K562 (cell line): ENCODE results near the gene INPP5K. TPM values are rescaled to one million over a fixed set of nuclear protein-coding genes. Genes with fewer than 3 reads are reported as not detected.

Experiments used
- ATAC-seq: fragments of 200-7000 bp; cut with Tn5 transposase; 3 replicates; pipeline ENCODE4 v1.9.1; 2020; ENCODE audit warnings: moderate library complexity
- BruUV-seq: library from RNA; stranded (reverse); fragments of 400-500 nt; replicated peaks from 2 replicates; lab custom pipeline; 2021; lab: Mats Ljungman, UMichigan
- CTCF ChIA-PET: fragments of 300-600 bp; formaldehyde crosslinking; extraction: SDS; loops from one replicate; lab custom pipeline; 2021; ENCODE audit warnings: low intra/inter-chr PET ratio; lab: Yijun Ruan, JAX
- POLR2A ChIA-PET: fragments of 300-600, 350-650 bp; sonication (Branson Sonifier 250); formaldehyde crosslinking; extraction: SDS; loops from one replicate; lab custom pipeline; 2021; ENCODE audit warnings: antibody characterized with exemption, inconsistent platforms; lab: Yijun Ruan, JAX
- DNase-seq, 4 experiments: peaks; one replicate each; pipeline versions ENCODE4 v3.0.0 to v3.0.0-alpha.2; 2011 to 2018; ENCODE audit warnings: low spot score in 3 of 4, mixed read lengths in 3 of 4; ENCODE audit errors: extremely low read depth in 1 of 4
- FAIRE-seq: peaks from 2 replicates; lab custom pipeline; 2011; peaks lifted over from hg19 to GRCh38; lab: Jason Lieb, UNC
- H2AFZ ChIP-seq: 2 replicates; pipeline ENCODE4 v1.6.0; 2011; ENCODE audit warnings: low read depth, low read length, control low read depth, inconsistent platforms
- H3K27ac ChIP-seq: fragments of 200-600 bp; 3 replicates; pipeline ENCODE4 v1.8.0; 2011; ENCODE audit warnings: low read depth, mild to moderate bottlenecking, control low read depth, inconsistent platforms, low read length, moderate library complexity, mixed read lengths; ENCODE audit errors: extremely low read depth
- H3K27me3 ChIP-seq, 2 experiments: fragments of 300-600 bp in 1 of 2; 2 replicates in 1 of 2; 3 replicates in 1 of 2; pipeline versions ENCODE4 v1.6.0 to v1.8.0; 2011; ENCODE audit warnings: inconsistent platforms in 2 of 2, low read length in 2 of 2, mild to moderate bottlenecking in 1 of 2, mixed read lengths in 1 of 2, moderate library complexity in 1 of 2; ENCODE audit not compliant: control insufficient read depth in 2 of 2, insufficient read depth in 2 of 2
- H3K36me3 ChIP-seq: fragments of 300-600 bp; 3 replicates; pipeline ENCODE4 v1.8.0; 2011; ENCODE audit warnings: mild to moderate bottlenecking, low read length, inconsistent platforms; ENCODE audit not compliant: control insufficient read depth, insufficient read depth
- H3K4me1 ChIP-seq, 2 experiments: fragments of 200-600 bp in 1 of 2; replicated peaks in 1 of 2; 2 replicates in 1 of 2; 3 replicates in 1 of 2; pipeline versions ENCODE4 v1.5.1 to v1.8.0; 2011; ENCODE audit warnings: inconsistent platforms in 2 of 2, low read length in 2 of 2, mild to moderate bottlenecking in 1 of 2, mixed read lengths in 1 of 2, moderate library complexity in 1 of 2; ENCODE audit not compliant: control insufficient read depth in 2 of 2, insufficient read depth in 2 of 2
- H3K4me2 ChIP-seq: 2 replicates; pipeline ENCODE4 v1.6.1; 2011; ENCODE audit warnings: low read length, control low read depth, inconsistent platforms, mixed read lengths; ENCODE audit not compliant: insufficient read depth
- H3K4me3 ChIP-seq: fragments of 200-600 bp; sonication (generic), shearing (Covaris generic); 2 replicates; pipeline ENCODE4 v1.5.1; 2016; ENCODE audit warnings: control low read depth, inconsistent platforms
- H3K79me2 ChIP-seq: fragments of 200-600 bp; 3 replicates; pipeline ENCODE4 v1.8.0; 2011; ENCODE audit warnings: low read length, inconsistent platforms; ENCODE audit not compliant: control insufficient read depth, insufficient read depth
- H3K9ac ChIP-seq, 2 experiments: 2 replicates each; pipeline versions ENCODE4 v1.6.0 to v1.6.1; 2011; ENCODE audit warnings: low read depth in 2 of 2, low read length in 2 of 2, control low read depth in 1 of 2, inconsistent platforms in 1 of 2, mild to moderate bottlenecking in 1 of 2, mixed read lengths in 1 of 2; ENCODE audit not compliant: insufficient read depth in 1 of 2
- H3K9me1 ChIP-seq: one replicate; pipeline ENCODE4 v1.6.0; 2011; ENCODE audit warnings: inconsistent platforms, mild to moderate bottlenecking, low read length, moderate library complexity; ENCODE audit not compliant: control insufficient read depth, insufficient read depth
- H3K9me3 ChIP-seq: replicated peaks from 2 replicates; pipeline ENCODE4 v1.5.1; 2011; ENCODE audit warnings: low read depth, low read length, inconsistent platforms; ENCODE audit not compliant: control insufficient read depth, insufficient read depth
- H4K20me1 ChIP-seq: replicated peaks from 2 replicates; pipeline ENCODE4 v1.6.1; 2011; ENCODE audit warnings: low read length, inconsistent platforms, mixed read lengths; ENCODE audit not compliant: control insufficient read depth, insufficient read depth
- BCLAF1 ChIP-seq, 2 experiments: fragments of 450-650 bp in 1 of 2; IDR thresholded peaks; 2 replicates each; pipeline ENCODE4 v1.6.1; 2011 to 2017; ENCODE audit warnings: low read depth in 2 of 2, antibody characterized with exemption in 1 of 2, borderline replicate concordance in 1 of 2, low read length in 1 of 2, mild to moderate bottlenecking in 1 of 2, mixed read lengths in 1 of 2; ENCODE audit not compliant: control insufficient read depth in 1 of 2
- PHTF2 ChIP-seq: fragments of 250-450 bp; sonication (Bioruptor Pico); IDR thresholded peaks from 2 replicates; pipeline ENCODE4 v1.5.0; 2021; ENCODE audit warnings: mild to moderate bottlenecking
- POLR2G ChIP-seq: fragments of 200-400 bp; formaldehyde crosslinking; IDR thresholded peaks from 2 replicates; pipeline ENCODE4 v1.6.1; 2017; ENCODE audit warnings: low read depth, mild to moderate bottlenecking, antibody characterized with exemption, low read length, moderate library complexity
- PTBP1 ChIP-seq: fragments of 200-400 bp; formaldehyde crosslinking; IDR thresholded peaks from 2 replicates; pipeline ENCODE4 v1.6.1; 2017; ENCODE audit warnings: low read depth, low read length
- SLC30A9 ChIP-seq: fragments of 250-450 bp; sonication (Bioruptor Pico); IDR thresholded peaks from 2 replicates; pipeline ENCODE4 v1.8.0; 2022; ENCODE audit warnings: mild to moderate bottlenecking, moderate library complexity
- SMARCC2 ChIP-seq: fragments of 450-650 bp; IDR thresholded peaks from 2 replicates; pipeline ENCODE4 v1.6.1; 2017; ENCODE audit warnings: antibody characterized with exemption, moderate library complexity, mild to moderate bottlenecking, low read depth
- U2AF2 ChIP-seq: fragments of 200-400 bp; formaldehyde crosslinking; optimal IDR thresholded peaks from 2 replicates; pipeline ENCODE3; 2017; ENCODE audit warnings: low read depth, mild to moderate bottlenecking, low read length
- ZNF384 ChIP-seq: IDR thresholded peaks from 2 replicates; pipeline ENCODE4 v1.6.1; 2012; ENCODE audit warnings: low read depth, low read length, improper control_type of control experiment
- ZNF584 ChIP-seq: fragments of 200-800 bp; sonication (Bioruptor generic); IDR thresholded peaks from 2 replicates; pipeline ENCODE4 v1.6.1; 2016; ENCODE audit warnings: low read depth, mild to moderate bottlenecking, missing genetic modification characterization, missing compliant biosample characterization
- WGBS: fragments of 100-300 bp; shearing (Covaris generic); methylation state at CpG from one replicate; pipeline ENCODE4 v1.1.6; 2016; ENCODE audit warnings: low coverage, mixed read lengths; ENCODE audit not compliant: insufficient coverage; ENCODE audit errors: missing lambda C conversion rate; 5-methylcytosine and 5-hydroxymethylcytosine counted together
- in situ Hi-C: fragments of 300-500 bp; cut with MboI; formaldehyde crosslinking; loops from 4 replicates; pipeline ENCODE4 v1.15.0; 2018; ENCODE audit warnings: inconsistent platforms, mixed read lengths
- intact Hi-C: fragments of 100-400 bp; cut with micrococcal nuclease; formaldehyde crosslinking; loops from 2 replicates; pipeline ENCODE4 v1.14.2; 2022
- polyA plus RNA-seq, 8 experiments: library from polyadenylated mRNA; depleted of rRNA in 4 of 8; stranded (reverse) in 5 of 8; unstranded in 3 of 8; fragments of >200 nt; fragmentation: Nextera tagmentation in 2 of 8; fragmentation: Illumina TruSeq in 1 of 8; extraction: Ambion mirVana in 2 of 8; extraction: Trizol in 1 of 8; gene quantifications; 2 replicates each; pipeline versions ENCODE4 v1.2.1 to v1.2.3, GENCODE V29; 2011 to 2014; ENCODE audit warnings: inconsistent platforms in 1 of 8, missing spikeins in 1 of 8
- total RNA-seq, 7 experiments: library from RNA; depleted of rRNA in 6 of 7; stranded (reverse); fragments of >200 nt in 6 of 7; fragmentation: Illumina TruSeq in 2 of 7; extraction: Trizol in 2 of 7; gene quantifications; 2 replicates each; pipeline versions ENCODE4 v1.2.1 to v1.2.3, GENCODE V29; 2011 to 2021; ENCODE audit warnings: low replicate concordance in 1 of 7

INPP5K gene
- total and polyA plus RNA-seq, 9 of the 15 experiments (the other 6 are each of a cell fraction or from before 2014, with no cell fraction given) = 0.63 to 15.1 (median 10.1) TPM

GRCh38 chr17:1484060-1484535 lies 32.3 kb downstream of the INPP5K start:
- WGBS = 100% methylated on average over 7 of the region's 29 CpGs
- Histone ChIP-seq H2AFZ (no peak overlapping the region), H3K4me2 (no peak overlapping the region), H3K27ac (no peak overlapping the region), H3K4me1 (peaks cover 13 to 55% of the 10 kb centered on the region in 2 experiments; a peak in 4 of 5 replicates), H3K36me3 (peaks cover 18% of the 10 kb centered on the region; the same call in 1 of the 3 replicates), H3K9me3 (no peaks in the 10 kb centered on the region), H3K9ac (no peak overlapping the region; a peak in 1 of 4 replicates), H4K20me1 (no peaks in the 10 kb centered on the region), H3K79me2 (peaks cover 15% of the 10 kb centered on the region), H3K4me3 (no peak overlapping the region), H3K27me3 (no peaks in the 10 kb centered on the region), H3K9me1 (no peaks in the 10 kb centered on the region)
- intact Hi-C loops (no loop called here), in situ Hi-C loops (no loop called here)
- CTCF ChIA-PET = no interaction called here
- no peak for ATAC-seq
- TF ChIP-seq POLR2G (peak; percentile 48), U2AF2 (no peak)
- no peak for FAIRE-seq
- POLR2A ChIA-PET = interaction anchor here (1.4 kb wide), 1 partner anchor 22 kb away, joined by 3 read pairs; no protein-coding TSS in a partner anchor
- DNase-seq = no peak
- BruUV-seq = no TSS peak

GRCh38 chr17:1482680-1483079 lies 33.7 kb downstream of the INPP5K start:
- Histone ChIP-seq H3K9me1 (no peaks in the 10 kb centered on the region), H3K27ac (no peak overlapping the region), H3K4me3 (no peak overlapping the region), H4K20me1 (no peaks in the 10 kb centered on the region), H3K27me3 (no peaks in the 10 kb centered on the region), H2AFZ (no peak overlapping the region), H3K79me2 (peaks cover 10% of the 10 kb centered on the region), H3K4me2 (no peak overlapping the region), H3K9ac (no peak overlapping the region), H3K36me3 (peaks cover 21% of the 10 kb centered on the region; the same call in 1 of the 3 replicates), H3K9me3 (no peaks in the 10 kb centered on the region), H3K4me1 (peaks cover 6 to 45% of the 10 kb centered on the region in 2 experiments; a peak in 4 of 5 replicates)
- intact Hi-C loops = no loop called here
- in situ Hi-C loops = no loop called here
- ATAC-seq (no peak), FAIRE-seq (no peak), DNase-seq (no peak)
- BruUV-seq = no TSS peak
- WGBS = 91% methylated on average over 11 of the region's 20 CpGs
- ChIA-PET POLR2A (no interaction called here), CTCF (no interaction called here)
- TF ChIP-seq SMARCC2 (no peak), ZNF384 (no peak), BCLAF1 (IDR thresholded peaks at IDR 0.05; ENCODE audit: borderline replicate concordance in 1 of 2, control insufficient read depth in 1 of 2, low read depth in 2 of 2, low read length in 1 of 2) (no peak), SLC30A9 (no peak), PTBP1 (no peak), PHTF2 (CRISPR knock-in tag) (no peak), ZNF584 (no peak)
